Measurements from ENCODE around the gene POM121C.
"Not testable (repeated sequence)": the region's sequence is repeated elsewhere in the genome, so short reads cannot be mapped to it uniquely, and the experiment has no call there.

The POM121C gene

DNA sequence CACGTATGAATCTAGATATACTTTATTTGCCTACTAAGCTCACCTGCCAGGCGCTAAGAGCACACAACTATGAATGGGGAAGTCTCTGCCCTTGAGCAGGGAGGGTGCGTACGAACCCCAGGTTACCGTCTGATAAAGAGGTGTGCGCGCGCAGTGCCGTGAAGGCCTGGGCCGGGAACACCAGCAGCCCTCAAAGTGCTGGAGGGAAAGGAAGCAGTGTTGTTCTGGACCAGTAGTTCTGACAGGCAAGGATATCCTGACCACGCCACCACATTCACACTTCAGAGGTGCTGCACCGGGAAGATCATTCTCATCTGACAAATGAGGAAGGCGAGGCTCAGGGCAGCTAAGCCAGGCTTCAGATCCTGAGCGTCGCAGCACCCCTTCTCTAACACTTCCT is 62.6 kb downstream of the POM121C start:
- not testable (repeated sequence) for DNase-seq (ENCODE audit: low spot score)

DNA sequence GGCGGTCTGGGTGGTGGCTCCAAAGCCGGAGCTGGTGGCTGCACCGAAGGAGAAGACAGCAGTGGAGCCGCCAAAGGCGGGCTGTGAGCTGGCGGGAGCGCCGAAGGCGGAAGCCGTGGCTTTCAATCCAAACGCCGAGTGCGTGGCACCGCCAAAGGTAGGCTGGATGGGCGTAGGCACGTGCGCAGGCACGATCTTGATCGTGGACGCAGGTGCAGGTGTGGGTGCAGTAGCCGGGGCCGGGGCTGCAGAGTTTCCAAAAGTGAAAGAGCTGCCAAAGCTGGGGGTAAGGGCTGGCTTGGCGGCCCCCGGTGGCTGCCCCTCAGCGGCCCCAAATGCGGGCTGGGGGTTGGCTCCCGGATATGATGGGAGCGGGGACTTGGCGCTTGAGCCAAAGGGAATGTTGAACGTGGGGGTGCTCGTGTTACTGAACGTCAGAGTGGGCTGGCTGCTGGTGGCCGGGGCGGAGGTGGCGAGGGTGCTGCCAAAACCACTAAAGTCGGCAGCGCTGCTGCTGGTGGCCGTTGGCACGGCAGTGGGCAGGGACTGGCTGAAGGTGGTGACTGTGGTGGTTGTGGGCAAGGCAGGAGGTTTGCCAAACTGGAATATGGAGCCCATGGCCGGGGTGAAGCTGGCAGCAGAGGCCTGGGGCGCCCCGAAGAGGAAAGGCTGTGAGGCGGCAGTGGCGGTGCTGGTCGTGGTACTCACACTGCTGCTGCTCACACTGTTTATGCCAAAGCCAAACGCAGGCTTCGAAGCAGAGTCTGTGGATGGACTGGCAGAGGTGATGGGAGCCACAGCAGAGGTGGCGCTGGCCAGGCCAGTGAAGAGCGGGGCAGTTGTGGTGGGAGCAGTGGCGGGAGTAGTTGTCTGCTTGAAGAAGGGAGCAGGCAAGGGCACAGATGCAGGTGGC is 64.0 kb downstream of the POM121C start:
- DNase-seq (ENCODE audit: low spot score), result not testable (repeated sequence)

DNA sequence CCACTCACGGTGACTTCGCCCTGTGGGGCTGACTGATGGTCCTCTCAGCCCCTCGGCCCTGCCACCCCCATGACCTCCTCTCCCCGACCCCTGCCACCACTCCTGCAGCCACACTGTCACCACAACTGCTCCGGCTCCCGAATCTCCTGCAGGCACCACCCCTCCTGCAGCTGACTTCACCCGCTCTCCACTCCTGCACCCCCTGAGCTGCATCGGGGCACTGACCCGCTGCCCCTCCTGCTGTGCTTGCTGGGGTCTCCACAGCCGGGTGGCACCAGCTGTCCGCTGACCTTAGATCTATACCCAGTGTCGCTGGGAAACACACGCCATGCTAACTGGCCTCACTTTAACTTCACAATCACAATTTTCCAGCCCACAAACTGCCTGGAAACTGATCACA is 65.9 kb downstream of the POM121C start:
- DNase-seq (ENCODE audit: low spot score), result not testable (repeated sequence)

DNA sequence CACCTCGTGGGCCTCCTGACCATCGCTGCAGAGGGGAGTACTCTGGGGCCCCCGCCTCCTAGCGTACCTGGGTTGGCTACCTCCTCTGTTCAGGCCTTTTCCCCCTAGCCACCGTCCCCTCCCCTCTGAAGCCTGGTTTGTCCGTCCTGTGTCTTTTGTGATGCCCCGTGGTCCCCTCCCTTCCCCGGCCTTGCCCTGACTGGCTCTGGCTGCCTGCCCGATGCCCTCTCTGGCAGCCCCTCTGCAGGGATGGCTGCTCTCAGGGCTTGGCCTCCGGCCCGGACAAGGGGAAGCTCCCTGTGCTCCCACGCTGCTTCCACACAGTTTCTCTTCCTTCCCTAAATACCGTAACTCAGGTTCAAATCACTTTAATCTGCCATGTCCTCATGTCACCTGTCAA is 66.4 kb downstream of the POM121C start:
- DNase-seq (ENCODE audit: low spot score), result not testable (repeated sequence)

DNA sequence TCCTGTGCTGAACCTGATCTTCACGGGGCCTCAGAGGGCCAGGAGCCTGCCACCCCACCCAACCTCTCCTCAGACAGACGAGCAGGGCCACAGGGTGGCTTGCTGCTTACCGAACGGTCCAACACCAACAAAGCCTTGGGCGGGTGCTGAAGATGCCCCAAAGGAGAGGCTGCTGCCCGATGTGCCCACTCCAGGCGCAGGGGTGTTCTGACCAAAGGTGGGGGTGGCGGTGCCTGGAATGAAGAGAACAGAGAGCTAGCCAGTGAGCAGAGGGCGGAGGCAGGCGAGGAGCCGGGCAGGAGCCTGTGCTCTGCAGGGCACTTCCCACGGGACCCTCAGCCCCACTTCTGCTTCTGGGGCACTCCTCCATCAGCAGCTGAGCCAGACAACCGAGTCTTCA is 66.9 kb downstream of the POM121C start:
- DNase-seq (ENCODE audit: low spot score), result not testable (repeated sequence)

DNA sequence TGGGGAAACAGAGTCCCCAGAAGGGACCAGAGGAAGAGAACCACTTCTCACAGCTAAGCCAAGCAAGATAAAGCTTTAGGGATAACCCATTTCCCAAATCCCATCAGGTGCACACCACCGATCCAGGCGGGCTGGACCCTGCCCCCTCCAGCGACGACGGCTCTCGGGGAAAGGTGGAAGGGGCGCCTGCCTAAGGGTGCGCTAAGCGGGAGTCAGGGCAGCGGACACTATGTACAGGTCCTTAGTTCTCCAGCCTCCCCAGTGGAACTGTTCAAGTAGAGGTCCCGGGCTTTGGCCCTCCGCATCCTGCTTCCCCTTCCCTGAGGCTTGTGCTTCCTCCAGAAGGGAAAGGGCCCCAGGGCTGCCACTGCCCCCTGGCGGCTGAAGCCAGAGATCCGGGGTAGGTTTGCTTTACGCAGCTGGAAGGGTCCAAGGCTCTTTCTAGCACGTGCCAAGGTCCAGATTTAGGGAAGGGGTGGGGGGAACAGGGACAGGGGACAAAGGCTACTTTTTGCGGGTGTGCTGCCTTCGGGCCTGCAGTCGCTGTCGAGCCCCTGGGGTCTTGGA is 67.7 kb downstream of the POM121C start:
- DNase-seq (ENCODE audit: low spot score), result not testable (repeated sequence)

DNA sequence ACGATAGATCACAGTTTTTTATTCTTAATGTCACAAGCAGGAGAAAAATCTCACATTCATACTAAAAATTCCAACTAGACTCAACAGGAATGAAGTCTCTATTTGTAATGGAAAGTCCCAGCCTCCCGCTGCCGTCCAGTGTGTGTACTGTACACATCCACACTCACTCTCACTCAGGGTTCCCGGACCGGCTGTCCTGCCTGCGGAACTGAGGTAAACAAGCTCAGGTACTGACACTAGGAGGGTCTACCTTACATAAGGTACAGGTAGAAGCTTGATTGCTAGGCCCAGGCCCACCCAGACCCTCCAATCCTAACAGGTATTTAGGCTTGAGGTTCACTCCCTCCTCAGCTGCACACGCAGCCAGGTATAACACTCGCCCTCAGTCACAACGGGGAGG is 69.3 kb downstream of the POM121C start:
- not testable (repeated sequence) for DNase-seq (ENCODE audit: low spot score)

DNA sequence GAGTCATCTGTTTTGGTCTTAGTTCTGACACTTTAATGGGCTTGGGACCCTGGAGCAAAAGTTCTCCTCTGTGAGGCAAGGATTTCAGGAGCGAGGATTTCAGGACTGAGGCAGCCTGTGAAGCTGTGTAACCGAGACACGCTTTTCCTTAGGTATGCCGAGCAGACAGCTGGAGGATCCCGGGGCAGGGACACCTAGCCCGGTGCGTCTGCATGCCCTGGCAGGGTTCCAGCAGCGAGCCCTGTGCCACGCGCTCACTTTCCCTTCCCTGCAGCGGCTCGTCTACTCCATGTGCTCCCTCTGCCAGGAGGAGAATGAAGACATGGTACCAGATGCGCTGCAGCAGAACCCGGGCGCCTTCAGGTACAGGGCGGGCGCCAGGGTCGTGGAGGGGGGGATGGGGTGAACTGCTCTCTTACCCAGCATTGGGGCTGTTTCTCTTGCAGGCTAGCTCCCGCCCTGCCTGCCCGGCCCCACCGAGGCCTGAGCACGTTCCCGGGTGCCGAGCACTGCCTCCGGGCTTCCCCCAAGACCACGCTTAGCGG is 70.2 kb downstream of the POM121C start:
- DNase-seq (ENCODE audit: low spot score), result not testable (repeated sequence)

DNA sequence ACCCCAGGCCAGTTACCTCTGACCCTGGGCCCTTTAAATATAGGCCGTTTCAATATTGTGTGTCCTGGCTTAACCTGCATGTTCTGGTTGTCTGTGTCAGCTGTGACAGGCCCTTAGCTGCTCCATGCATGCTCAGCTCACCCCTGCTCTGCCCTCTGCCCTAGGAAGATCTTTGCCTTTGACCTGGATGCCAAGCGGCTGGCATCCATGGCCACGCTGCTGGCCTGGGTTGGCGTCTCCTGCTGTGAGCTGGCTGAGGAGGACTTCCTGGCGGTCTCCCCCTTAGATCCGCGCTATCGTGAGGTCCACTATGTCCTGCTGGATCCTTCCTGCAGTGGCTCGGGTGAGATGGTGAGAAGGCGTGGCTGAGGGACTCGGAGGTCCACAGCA is 70.7 kb downstream of the POM121C start:
- not testable (repeated sequence) for DNase-seq (ENCODE audit: low spot score)

DNA sequence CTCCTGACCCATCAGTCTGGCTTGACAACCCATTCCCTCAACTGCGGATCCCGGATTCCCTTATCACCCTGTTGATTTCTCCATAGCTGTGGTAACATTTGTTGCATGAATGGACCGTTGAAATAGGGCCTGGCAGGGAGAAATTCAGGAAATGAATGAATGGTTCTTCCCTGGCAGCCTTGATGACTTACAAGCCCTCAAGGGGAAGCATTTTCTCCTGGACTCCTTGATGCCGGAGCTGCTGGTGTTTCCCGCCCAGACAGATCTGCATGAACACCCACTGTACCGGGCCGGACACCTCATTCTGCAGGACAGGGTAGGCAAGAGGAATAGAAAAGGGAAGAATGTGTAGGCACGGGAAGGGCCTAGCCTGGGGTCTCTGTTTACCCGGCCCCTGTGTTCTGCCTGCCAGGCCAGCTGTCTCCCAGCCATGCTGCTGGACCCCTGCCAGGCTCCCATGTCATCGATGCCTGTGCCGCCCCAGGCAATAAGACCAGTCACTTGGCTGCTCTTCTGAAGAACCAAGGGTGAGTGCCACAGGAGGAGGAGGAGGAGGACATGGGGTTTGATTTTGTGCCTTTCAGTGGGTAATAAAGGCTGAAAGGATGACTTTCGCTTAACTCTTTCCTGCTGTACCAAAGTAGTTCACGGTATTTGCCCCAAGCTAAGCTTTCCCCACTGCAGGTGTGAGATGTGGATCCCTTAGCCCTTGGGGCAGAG is 71.2 kb downstream of the POM121C start:
- DNase-seq (ENCODE audit: low spot score), result not testable (repeated sequence)

DNA sequence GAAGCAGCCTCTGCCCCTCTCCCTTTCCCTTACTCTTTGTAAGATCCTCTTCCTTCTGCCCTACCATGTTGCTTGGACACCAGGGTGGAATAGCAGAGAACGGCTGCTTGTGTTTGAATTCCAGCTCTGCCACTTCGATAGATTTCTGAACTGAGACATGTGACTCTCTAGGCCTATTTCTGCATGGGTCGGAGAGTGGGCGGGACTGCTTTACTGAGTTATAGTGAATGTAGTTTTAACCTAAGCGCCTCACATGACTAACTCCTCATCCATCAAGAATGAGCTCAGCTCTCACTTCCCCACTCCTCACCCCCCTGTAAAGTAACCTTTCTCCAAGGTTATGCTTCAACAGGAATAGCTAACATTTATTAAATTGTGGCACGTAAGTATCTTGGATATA is 71.9 kb downstream of the POM121C start:
- DNase-seq (ENCODE audit: low spot score), result not testable (repeated sequence)

DNA sequence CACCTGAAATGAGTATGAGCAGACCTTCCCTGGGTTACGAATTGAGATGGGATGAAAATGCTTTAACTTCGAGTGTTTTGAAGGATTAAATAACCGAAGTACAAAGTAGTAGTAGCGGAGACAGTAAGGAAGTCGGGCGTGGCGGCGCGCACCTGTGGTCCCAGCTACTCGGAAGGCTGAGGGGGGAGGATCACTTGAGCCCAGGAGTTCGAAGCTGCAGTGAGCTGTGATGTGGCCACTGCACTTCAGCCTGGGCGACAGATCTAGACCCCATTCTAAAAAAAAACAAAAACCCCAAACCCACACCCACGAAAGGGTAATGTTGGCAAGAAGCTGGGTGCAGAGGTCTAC is 75.3 kb downstream of the POM121C start:
- DNase-seq (ENCODE audit: low spot score), result not testable (repeated sequence)

DNA sequence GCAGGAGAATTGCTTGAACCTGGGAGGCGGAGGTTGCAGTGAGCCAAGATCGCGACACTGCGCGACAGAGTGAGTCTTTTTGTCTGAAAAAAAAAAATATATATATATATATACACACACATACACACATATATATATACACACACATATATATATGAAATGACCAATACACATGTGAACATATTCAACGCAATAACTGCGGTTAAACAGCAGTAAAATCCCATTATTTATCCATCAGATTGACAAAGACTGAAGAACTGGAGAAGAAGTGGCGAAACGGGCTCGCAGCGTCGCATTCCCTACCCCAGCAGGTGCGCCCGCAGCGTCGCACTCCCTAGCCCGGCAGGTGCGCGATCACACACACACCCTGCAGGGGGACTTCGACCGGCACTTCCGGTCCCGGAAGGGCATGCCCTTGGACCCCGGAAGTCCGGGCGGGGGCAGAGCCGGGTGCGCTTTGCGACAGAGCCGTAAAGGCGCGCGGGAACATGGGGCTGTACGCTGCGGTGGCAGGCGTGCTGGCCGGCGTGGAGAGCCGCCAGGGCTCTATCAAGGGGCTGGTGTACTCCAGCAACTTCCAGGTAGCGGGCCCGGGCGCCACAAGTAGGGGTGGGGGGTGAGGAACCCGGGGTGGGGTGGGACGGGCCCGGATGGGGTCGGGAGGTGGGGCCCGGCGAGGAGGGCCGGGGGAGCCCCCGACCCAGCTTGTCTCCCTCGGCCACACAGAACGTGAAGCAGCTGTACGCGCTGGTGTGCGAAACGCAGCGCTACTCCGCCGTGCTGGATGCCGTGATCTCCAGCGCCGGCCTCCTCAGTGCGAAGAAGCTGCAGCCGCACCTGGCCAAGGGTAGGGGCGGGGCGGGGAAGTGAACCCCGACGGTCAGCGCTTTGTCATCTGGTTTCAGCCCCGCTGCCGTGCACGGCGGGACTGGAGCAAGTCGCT is 75.9 kb downstream of the POM121C start:
- not testable (repeated sequence) for DNase-seq (ENCODE audit: low spot score)

DNA sequence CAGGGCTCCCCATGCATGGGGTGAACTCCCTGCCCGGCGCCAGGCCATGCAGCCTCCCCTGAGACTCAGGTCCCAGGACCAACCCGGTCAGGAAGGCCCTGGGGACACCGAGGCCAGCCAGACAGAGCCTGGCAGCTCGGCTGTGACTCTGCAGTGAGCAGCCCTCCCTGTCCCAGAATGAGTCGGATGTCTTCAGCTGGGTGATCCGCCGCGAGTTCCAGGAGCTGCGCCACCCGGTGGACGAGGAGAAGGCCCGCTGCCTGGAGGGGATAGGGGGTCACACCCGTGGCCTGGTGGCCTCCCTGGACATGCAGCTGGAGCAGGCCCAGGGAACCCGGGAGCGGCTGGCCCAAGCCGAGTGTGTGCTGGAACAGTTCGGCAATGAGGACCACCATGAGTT is 81.4 kb downstream of the POM121C start:
- not testable (repeated sequence) for DNase-seq (ENCODE audit: low spot score)

DNA sequence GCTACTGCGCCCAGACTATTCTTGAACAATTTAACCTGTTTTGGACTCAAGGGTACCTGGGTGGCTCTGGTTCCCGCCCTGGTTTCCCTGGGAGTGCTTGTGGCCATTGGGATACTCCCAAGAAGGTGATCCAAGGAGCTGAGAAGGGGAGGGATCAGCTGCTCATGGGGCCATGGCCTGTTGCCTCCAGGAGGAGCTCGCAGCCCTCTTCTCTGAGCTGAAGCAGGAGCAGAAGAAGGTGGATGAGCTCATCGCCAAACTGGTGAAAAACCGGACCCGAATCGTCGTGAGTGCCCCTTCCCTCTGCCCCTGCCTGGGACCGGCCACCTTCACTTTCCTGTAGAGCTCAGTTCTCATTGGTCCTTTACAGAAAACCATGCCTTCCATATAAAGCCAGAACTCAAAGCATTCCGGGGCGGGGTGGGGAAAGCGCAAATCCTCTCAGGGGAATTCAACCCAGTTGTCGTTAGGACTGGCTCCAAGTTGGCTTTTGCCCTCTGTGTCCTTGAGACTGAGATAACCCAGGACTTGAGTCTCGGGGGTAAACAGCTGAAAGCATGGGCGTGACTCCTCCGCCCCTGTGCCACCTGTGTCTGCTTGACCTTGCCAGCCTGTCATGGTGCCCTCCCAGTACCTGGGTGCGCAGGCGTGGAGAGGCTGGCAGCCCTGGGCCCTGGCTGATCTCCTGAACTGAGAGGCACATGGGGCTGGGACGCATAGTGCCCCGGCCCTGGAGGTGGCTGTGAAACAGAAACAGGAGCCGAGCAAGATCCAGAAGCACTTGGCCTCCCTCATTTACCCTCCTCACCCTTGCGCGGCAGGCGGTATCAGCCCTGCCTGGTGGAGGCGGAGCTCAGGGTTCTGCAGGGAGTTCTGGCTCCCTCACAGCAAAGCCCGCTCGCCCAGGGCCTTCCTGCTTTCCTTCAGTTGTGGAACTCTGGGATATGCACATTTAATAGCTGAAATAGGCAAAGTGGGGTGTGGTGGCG is 82.3 kb downstream of the POM121C start:
- DNase-seq (ENCODE audit: low spot score), result not testable (repeated sequence)

DNA sequence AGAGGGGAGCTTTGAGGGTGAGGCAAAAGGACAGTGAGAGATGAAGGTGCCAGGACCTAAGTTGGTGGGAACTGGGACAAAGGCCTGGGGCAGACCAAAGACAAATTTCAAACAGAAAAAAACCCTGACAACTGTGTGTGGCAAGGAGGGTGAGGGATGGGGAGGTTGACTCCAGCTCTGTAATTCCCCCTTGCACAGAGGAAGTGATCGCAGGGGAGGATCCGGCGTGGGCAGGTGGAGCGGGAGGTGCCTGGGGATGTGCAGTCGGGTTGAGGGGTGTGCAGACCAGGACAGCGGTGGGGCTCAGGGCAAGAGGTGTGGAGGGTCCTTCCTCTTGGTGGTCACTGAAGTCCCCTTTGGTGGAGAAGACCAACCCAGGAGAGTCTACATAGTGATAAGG is 85.5 kb downstream of the POM121C start:
- not testable (repeated sequence) for DNase-seq (ENCODE audit: low spot score)

DNA sequence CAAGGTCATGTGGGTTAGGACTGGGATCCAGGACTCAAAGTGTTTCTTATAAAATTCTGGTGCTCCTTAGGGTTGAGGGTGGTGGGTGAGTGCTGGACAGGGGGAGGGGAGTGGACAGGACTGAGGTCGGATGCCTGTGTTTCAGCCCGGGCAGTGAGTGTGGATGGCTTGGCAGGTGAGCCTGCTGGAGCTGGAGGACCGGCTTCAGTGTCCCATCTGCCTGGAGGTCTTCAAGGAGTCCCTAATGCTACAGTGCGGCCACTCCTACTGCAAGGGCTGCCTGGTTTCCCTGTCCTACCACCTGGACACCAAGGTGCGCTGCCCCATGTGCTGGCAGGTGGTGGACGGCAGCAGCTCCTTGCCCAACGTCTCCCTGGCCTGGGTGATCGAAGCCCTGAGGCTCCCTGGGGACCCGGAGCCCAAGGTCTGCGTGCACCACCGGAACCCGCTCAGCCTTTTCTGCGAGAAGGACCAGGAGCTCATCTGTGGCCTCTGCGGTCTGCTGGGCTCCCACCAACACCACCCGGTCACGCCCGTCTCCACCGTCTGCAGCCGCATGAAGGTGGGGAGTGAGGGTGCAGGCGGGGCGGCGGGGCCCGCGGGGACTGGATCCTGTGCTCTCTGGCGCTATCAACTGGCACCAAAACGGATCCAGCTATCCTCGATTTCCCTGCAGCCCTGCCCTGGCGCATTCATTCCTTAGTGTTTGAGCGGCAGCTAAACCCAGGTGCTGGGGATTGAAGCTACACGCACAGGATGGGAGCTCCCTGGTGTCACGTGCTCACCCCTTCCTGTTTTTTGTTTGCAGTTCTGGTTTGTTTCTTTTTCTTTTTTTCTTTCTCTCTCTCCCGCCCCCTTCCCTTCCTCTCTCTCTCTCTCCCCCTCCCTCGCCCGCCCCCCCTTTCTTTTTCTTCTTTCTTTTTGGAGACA is 87.1 kb downstream of the POM121C start:
- not testable (repeated sequence) for DNase-seq (ENCODE audit: low spot score)

DNA sequence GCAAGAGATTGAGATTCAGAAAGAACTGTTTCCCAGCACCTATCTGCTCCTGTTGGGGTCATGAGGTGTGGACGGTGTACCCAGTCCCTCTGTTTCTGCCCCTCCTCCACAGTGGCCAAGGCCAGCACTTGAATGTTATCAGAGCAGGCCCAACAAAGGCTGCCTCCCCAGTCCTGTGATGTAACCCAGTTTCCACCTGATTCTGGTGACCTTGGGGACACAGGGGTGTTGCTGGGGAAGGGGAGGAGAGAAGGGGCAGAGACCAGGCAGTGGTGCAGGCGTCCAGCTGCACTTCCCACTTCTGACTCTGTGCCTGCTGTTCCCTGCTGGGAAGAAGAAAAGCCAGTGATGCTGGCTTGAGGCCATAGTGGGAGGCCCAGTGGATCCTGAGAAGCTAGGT is 88.2 kb downstream of the POM121C start:
- DNase-seq (ENCODE audit: low spot score), result not testable (repeated sequence)

DNA sequence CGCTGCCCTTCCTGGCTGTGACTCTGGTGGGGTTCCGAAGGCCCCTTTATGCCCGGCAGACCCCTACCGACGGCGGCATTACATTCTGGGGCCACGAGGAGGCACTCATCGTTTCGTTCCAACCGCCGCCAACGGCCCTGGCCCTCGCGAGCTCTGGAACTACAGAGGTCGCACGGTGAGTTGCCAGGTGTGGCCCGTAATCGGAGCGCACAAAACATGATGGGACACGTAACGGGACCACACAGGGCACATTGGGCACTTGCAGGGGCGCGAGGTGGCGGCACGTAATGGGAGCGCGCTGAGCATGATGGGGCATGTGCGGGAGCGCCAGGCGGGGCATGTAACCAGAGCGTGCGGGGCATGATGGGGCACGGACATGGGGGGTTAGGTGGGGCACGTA is 90.8 kb downstream of the POM121C start, which contains the start of gene TRIM73:
TRIM73 (plus strand) TSS at position 301 of the 400 bp plus-strand sequence. CDS start 3,305 bp downstream, outside the sequence.
- not testable (repeated sequence) for DNase-seq (ENCODE audit: low spot score)
